HL-60 (cell line): Measurements from ENCODE around the gene HNRNPF.
A peak's percentile ranks its signal among the peaks of the same experiment; 100 is the strongest.

Experiments used
- DNase-seq, 2 experiments: peaks; one replicate each; pipeline ENCODE4 v3.0.0-alpha.2; 2010 to 2020; ENCODE audit warnings: low read depth in 1 of 2, low spot score in 1 of 2
- H3K27ac ChIP-seq: fragments of 250-450 bp; sonication (Bioruptor Pico); replicated peaks from 2 replicates; pipeline ENCODE4 v1.5.1; 2020; ENCODE audit warnings: mild to moderate bottlenecking, moderate library complexity
- H3K27me3 ChIP-seq: fragments of 250-450 bp; sonication (Bioruptor Pico); 2 replicates; pipeline ENCODE4 v1.5.1; 2021; ENCODE audit warnings: mild to moderate bottlenecking, moderate library complexity; ENCODE audit not compliant: insufficient read depth, poor library complexity, severe bottlenecking
- H3K4me3 ChIP-seq: replicated peaks from 2 replicates; pipeline ENCODE4 v1.5.1; 2011; ENCODE audit warnings: mild to moderate bottlenecking, control low read depth, low read length; ENCODE audit not compliant: insufficient read depth
- CTCF ChIP-seq: IDR thresholded peaks from one replicate; pipeline ENCODE4 v1.5.1; 2011; ENCODE audit warnings: low read length, control low read depth, inconsistent platforms; ENCODE audit not compliant: insufficient read depth
- GABPA ChIP-seq: IDR thresholded peaks from 2 replicates; pipeline ENCODE4 v1.6.1; 2012; ENCODE audit warnings: low read depth
- POLR2AphosphoS5 ChIP-seq: IDR thresholded peaks from 2 replicates; pipeline ENCODE4 v1.6.1; 2012; ENCODE audit warnings: low read depth
- REST ChIP-seq: IDR thresholded peaks from 2 replicates; pipeline ENCODE4 v1.6.1; 2012; ENCODE audit warnings: low read depth; ENCODE audit not compliant: insufficient replicate concordance
- SPI1 ChIP-seq: IDR thresholded peaks from 2 replicates; pipeline ENCODE4 v1.6.1; 2012; ENCODE audit warnings: low read depth, mild to moderate bottlenecking, borderline replicate concordance

Gene HNRNPF

DNA sequence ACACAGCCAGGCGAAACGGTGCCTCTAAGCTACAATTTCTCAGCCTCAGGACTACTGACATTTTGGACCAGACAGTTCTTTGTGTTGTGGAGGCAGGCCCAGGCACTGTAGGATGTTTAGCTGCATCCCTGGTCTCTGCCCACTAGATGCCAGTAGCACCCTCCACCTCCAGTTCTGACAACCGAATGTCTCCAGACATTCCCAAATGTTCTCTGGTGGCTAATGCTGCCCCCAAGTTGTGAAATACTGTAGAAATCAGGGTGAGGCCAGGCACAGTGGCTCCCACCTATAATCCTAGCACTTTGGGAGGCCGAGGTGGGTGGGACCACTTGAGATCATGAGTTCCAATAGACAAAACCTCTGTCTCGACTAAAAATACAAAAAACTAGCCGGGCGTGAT lies 18.2 kb downstream of the HNRNPF start:
- Histone ChIP-seq H3K27me3 (no peaks in the 10 kb centered on the region), H3K4me3 (no peak overlapping the region), H3K27ac (no peak overlapping the region)
- TF ChIP-seq POLR2AphosphoS5 (no peak), REST (no peak), CTCF (no peak), GABPA (no peak), SPI1 (no peak)
- DNase-seq, result peak in 1 of 2 experiments; percentile 42

DNA sequence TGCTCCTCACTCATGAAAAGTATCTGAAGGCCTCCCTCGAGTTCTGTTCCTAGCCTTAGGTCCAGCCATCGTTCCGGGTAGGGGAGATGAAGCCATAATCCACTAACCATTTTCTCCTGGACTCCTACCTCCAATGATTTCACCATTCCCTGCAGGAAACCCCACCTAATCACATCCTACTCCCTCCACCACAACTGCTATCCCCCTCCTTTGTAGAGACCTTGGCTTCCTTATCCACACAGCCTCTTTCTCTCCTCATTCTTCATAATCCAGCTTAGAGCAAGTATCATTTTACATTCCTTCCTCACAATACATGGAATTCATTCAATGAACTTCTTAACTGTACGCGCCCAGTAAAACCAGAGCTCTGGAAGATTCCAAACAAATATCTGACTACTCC lies 18.7 kb downstream of the HNRNPF start:
- Histone ChIP-seq H3K27ac (no peak overlapping the region), H3K27me3 (no peaks in the 10 kb centered on the region), H3K4me3 (no peak overlapping the region)
- TF ChIP-seq POLR2AphosphoS5, result 0 out of 2 replicates have a peak, but pooled peaks have one; percentile 9
- TF ChIP-seq SPI1, result no peak
- DNase-seq, result peak in 1 of 2 experiments; percentile 40

GRCh38 chr10:43389867-43390266 lies 19.1 kb downstream of the HNRNPF start:
- no peak for DNase-seq
- no peaks in the 10 kb centered on the region for H3K27me3 ChIP-seq
- H3K27ac ChIP-seq, result no peak overlapping the region
- H3K4me3 ChIP-seq, result no peak overlapping the region
- TF ChIP-seq POLR2AphosphoS5 (0 out of 2 replicates have a peak, but pooled peaks have one; percentile 3), SPI1 (no peak)

GRCh38 chr10:43387678-43388032 lies 21.3 kb downstream of the HNRNPF start:
- H3K27ac ChIP-seq, result no peak overlapping the region
- no peak overlapping the region for H3K4me3 ChIP-seq
- peak in 1 of 2 experiments; percentile 60 for DNase-seq
- no peaks in the 10 kb centered on the region for H3K27me3 ChIP-seq
- no peak for TF ChIP-seq CTCF
- no peak for TF ChIP-seq SPI1
- no peak for TF ChIP-seq GABPA
- no peak for TF ChIP-seq REST
- TF ChIP-seq POLR2AphosphoS5, result no peak

GRCh38 chr10:43386981-43387677 lies 21.9 kb downstream of the HNRNPF start:
- no peak overlapping the region for H3K4me3 ChIP-seq
- no peaks in the 10 kb centered on the region for H3K27me3 ChIP-seq
- TF ChIP-seq POLR2AphosphoS5 (0 out of 2 replicates have a peak, but pooled peaks have one; percentile 35), CTCF (no peak), GABPA (no peak), REST (no peak), SPI1 (no peak)
- H3K27ac ChIP-seq, result no peak overlapping the region
- peak in 1 of 2 experiments; percentile 17 for DNase-seq
